ENCODE data around the gene FLYWCH1. TPM values are rescaled to one million over a fixed set of nuclear protein-coding genes. Genes with fewer than 3 reads are reported as not detected.

The FLYWCH1 gene
- total RNA-seq, 1 experiment from 2014 or later: 23.3 TPM

DNA sequence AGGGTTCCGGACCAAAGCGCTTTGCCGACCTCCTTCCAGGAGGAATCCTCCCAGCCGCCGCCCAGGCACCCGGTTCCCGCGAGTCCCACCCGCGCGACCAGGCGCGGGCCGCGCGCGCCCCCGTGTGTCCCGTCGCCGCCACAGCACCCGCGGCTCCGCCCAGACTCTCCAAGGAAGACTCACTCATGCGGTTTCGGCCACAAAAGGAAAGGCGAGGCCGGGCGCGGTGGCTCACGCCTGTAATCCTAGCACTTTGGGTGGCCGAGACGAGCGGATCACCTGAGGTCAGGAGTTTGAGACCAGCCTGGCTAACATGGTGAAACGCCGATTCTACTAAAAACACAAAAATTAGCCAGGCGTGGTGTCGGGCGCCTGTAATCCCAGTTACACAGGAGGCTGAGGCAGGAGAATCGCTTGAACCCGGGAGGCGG, 72.0 kb downstream of the FLYWCH1 start:
- H3K9me3 ChIP-seq: no peaks in the 10 kb centered on the region
- peaks cover 16% of the 10 kb centered on the region for H3K4me1 ChIP-seq
- peak; percentile 79 to 86 for DNase-seq
- TF ChIP-seq, protein P1, sequence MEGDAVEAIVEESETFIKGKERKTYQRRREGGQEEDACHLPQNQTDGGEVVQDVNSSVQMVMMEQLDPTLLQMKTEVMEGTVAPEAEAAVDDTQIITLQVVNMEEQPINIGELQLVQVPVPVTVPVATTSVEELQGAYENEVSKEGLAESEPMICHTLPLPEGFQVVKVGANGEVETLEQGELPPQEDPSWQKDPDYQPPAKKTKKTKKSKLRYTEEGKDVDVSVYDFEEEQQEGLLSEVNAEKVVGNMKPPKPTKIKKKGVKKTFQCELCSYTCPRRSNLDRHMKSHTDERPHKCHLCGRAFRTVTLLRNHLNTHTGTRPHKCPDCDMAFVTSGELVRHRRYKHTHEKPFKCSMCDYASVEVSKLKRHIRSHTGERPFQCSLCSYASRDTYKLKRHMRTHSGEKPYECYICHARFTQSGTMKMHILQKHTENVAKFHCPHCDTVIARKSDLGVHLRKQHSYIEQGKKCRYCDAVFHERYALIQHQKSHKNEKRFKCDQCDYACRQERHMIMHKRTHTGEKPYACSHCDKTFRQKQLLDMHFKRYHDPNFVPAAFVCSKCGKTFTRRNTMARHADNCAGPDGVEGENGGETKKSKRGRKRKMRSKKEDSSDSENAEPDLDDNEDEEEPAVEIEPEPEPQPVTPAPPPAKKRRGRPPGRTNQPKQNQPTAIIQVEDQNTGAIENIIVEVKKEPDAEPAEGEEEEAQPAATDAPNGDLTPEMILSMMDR (IDR thresholded peaks at IDR 0.05; ENCODE audit: insufficient read depth in 1 of 2, low read depth in 1 of 2, low read length in 1 of 2, severe bottlenecking in 1 of 2, unreplicated experiment in 1 of 2): peak; percentile 56 to 95
- ChIA-PET CTCF (no interaction called here), POLR2A (no interaction called here)
- Mint-ChIP-seq H3K36me3 (ENCODE audit: insufficient read depth, unreplicated experiment) (peaks cover 12% of the 10 kb centered on the region), H3K27ac (ENCODE audit: unreplicated experiment) (no peak overlapping the region), H3K9me3 (ENCODE audit: unreplicated experiment) (no peaks in the 10 kb centered on the region), H3K27me3 (ENCODE audit: insufficient read depth, unreplicated experiment) (no peaks in the 10 kb centered on the region), H3K4me3 (ENCODE audit: unreplicated experiment) (peak overlapping the region; percentile 57), H3K4me1 (ENCODE audit: low read depth, unreplicated experiment) (no peaks in the 10 kb centered on the region)
- H3K36me3 ChIP-seq (ENCODE audit: control insufficient read depth, insufficient read depth, low read length): no peaks in the 10 kb centered on the region
- intact Hi-C loops (cut with micrococcal nuclease; ENCODE audit: unreplicated experiment): no loop called here
- no TSS peak for BruUV-seq (replicated peaks)
- H3K4me3 ChIP-seq (ENCODE audit: low read depth, low read length): peak overlapping the region; percentile 11; the same call in 1 of the 2 replicates
- H3K27me3 ChIP-seq (replicated peaks; ENCODE audit: control insufficient read depth, insufficient read depth, low read length): no peaks in the 10 kb centered on the region

DNA sequence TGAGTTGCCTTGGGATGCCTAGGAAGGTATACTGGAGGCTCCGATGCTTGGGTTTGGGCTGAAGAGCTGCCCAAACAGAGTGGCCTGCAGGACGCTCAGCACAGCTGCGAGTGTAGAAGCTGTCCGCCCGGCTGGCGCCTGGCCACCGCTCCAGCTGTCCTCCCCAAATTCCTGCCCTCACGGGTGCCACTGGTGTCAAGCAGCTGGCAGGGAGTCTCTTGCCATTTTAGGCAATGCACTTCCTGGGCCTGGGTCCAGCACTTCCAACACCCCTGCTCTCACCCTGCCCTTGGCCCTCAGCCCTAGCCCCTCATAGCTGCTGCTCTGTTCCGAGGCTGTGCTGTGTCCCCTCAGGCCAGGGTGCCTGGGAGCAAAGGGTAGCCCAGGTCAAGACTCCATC, 73.7 kb downstream of the FLYWCH1 start:
- POLR2A ChIA-PET: interaction anchor here (0.6 kb wide), 1 partner anchor 9 kb away, joined by 3 read pairs; no protein-coding TSS in a partner anchor
- H3K4me1 Mint-ChIP-seq (ENCODE audit: low read depth, unreplicated experiment): no peaks in the 10 kb centered on the region

DNA sequence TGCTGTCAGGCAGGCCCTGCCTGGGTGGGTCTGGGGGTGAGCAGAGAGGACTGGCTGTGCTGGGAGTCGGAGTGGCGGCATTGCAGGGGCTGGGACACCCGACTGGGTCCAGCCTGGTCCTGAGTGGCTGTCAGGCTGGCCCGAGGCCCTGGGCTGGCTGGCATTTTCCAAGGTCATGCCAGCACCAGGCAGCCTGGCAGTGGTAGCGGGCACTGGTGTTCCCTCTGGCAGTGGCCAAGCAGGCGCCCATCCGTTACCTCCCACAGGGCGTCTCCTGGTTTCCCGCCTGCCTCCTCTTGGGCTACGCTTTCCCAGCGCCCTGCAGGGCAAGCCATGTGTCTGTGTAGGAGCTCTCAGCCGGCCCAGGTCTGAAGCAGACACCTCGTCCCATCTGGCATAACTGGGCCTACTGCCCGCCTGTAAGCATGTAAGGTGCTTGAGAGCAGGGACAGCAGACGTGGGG, 74.2 kb downstream of the FLYWCH1 start:
- TF ChIP-seq, protein P1 (IDR thresholded peaks at IDR 0.05; ENCODE audit: insufficient read depth in 1 of 2, low read depth in 1 of 2, low read length in 1 of 2, severe bottlenecking in 1 of 2, unreplicated experiment in 1 of 2): no peak
- Mint-ChIP-seq H3K27ac (ENCODE audit: unreplicated experiment) (no peak overlapping the region), H3K27me3 (ENCODE audit: insufficient read depth, unreplicated experiment) (no peaks in the 10 kb centered on the region), H3K4me3 (ENCODE audit: unreplicated experiment) (no peak overlapping the region), H3K4me1 (ENCODE audit: low read depth, unreplicated experiment) (no peaks in the 10 kb centered on the region), H3K9me3 (ENCODE audit: unreplicated experiment) (no peaks in the 10 kb centered on the region), H3K36me3 (ENCODE audit: insufficient read depth, unreplicated experiment) (peaks cover 5% of the 10 kb centered on the region)
- BruUV-seq (replicated peaks): no TSS peak
- CTCF ChIA-PET: no interaction called here
- no peaks in the 10 kb centered on the region for H3K27me3 ChIP-seq (replicated peaks; ENCODE audit: control insufficient read depth, insufficient read depth, low read length)
- no peak for DNase-seq
- POLR2A ChIA-PET: interaction anchor here (0.6 kb wide), 1 partner anchor 9 kb away, joined by 3 read pairs; no protein-coding TSS in a partner anchor
- peaks cover 13% of the 10 kb centered on the region for H3K4me1 ChIP-seq
- intact Hi-C loops (cut with micrococcal nuclease; ENCODE audit: unreplicated experiment): no loop called here
- H3K36me3 ChIP-seq (ENCODE audit: control insufficient read depth, insufficient read depth, low read length): no peaks in the 10 kb centered on the region
- no peaks in the 10 kb centered on the region for H3K9me3 ChIP-seq
- no peak overlapping the region for H3K4me3 ChIP-seq (ENCODE audit: low read depth, low read length)

More for the DNA sequence above, 73.7 kb downstream of the FLYWCH1 start:
- no peaks in the 10 kb centered on the region for H3K9me3 Mint-ChIP-seq (ENCODE audit: unreplicated experiment)
- no peaks in the 10 kb centered on the region for H3K36me3 ChIP-seq (ENCODE audit: control insufficient read depth, insufficient read depth, low read length)
- BruUV-seq (replicated peaks): no TSS peak
- H3K27me3 Mint-ChIP-seq (ENCODE audit: insufficient read depth, unreplicated experiment): no peaks in the 10 kb centered on the region
- intact Hi-C loops (cut with micrococcal nuclease; ENCODE audit: unreplicated experiment): no loop called here
- H3K4me1 ChIP-seq: peaks cover 11% of the 10 kb centered on the region
- no peaks in the 10 kb centered on the region for H3K27me3 ChIP-seq (replicated peaks; ENCODE audit: control insufficient read depth, insufficient read depth, low read length)
- no peak for DNase-seq
- TF ChIP-seq, protein P1 (IDR thresholded peaks at IDR 0.05; ENCODE audit: insufficient read depth in 1 of 2, low read depth in 1 of 2, low read length in 1 of 2, severe bottlenecking in 1 of 2, unreplicated experiment in 1 of 2): no peak
- H3K9me3 ChIP-seq: no peaks in the 10 kb centered on the region
- H3K4me3 Mint-ChIP-seq (ENCODE audit: unreplicated experiment): no peak overlapping the region
- no peak overlapping the region for H3K4me3 ChIP-seq (ENCODE audit: low read depth, low read length)
- no peak overlapping the region for H3K27ac Mint-ChIP-seq (ENCODE audit: unreplicated experiment)
- CTCF ChIA-PET: no interaction called here
- H3K36me3 Mint-ChIP-seq (ENCODE audit: insufficient read depth, unreplicated experiment): peaks cover 10% of the 10 kb centered on the region

All from Caco-2 (cell line).